RPMI8226 (cell line): ENCODE data around the gene KRTAP22-1.

Experiments used
- DNase-seq: peaks from one replicate; pipeline ENCODE4 v3.0.0-alpha.2; 2015

KRTAP22-1 gene

GRCh38 chr21:30628109-30628508 is 27.2 kb downstream of the KRTAP22-1 start:
- no peak for DNase-seq

GRCh38 chr21:30629200-30629599 is 28.3 kb downstream of the KRTAP22-1 start:
- DNase-seq: no peak

GRCh38 chr21:30634906-30635305 is 34.0 kb downstream of the KRTAP22-1 start, which contains the start of gene KRTAP20-2:
Gene KRTAP20-2 (plus strand): TSS chr21:30635206. CDS start chr21:30635264, 58 bp downstream.
- DNase-seq: no peak

GRCh38 chr21:30638686-30639085 is 37.8 kb downstream of the KRTAP22-1 start:
- no peak for DNase-seq

- no peak for DNase-seq
Observed at GRCh38 chr21:30642564-30642963, 41.7 kb downstream of the KRTAP22-1 start, which contains the start of gene KRTAP20-3. Gene KRTAP20-3 (plus strand): TSS chr21:30642864.

- DNase-seq: no peak
Observed at GRCh38 chr21:30646904-30647414, 46.1 kb downstream of the KRTAP22-1 start.
